ENCODE measurements around the gene PRTG. TPM values are rescaled to one million over a fixed set of nuclear protein-coding genes. Genes with fewer than 3 reads are reported as not detected.
"Not testable (repeated sequence)": the region's sequence is repeated elsewhere in the genome, so short reads cannot be mapped to it uniquely, and the experiment has no call there.

PRTG gene
- total and polyA plus RNA-seq, 7 experiments from 2014 or later, result not detected

DNA sequence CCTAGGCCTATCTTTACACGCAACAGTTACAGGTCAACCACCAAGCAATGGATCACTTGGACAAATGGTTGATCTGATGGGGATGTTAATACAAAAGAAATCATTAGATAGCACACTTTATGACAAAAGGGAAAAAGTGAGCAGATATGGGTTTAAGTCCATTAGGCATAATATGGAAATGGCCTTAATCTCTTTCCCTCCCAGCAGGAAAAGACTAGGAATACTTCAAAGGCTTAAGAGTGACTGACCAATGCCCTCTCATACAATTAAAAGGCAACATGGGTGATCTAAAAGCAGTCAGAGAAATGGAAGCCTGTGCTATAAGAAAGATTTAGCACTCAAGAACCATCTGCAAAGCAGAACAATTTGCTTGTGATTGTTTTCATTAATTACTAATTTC is 3.3 kb downstream of the PRTG start:
- peaks cover 0 to 7% of the 10 kb centered on the region in 2 donors for H3K4me1 ChIP-seq (ENCODE audit: control insufficient read depth in 2 of 2, insufficient read depth in 2 of 2, low read length in 2 of 2)
- H3K9me3 ChIP-seq (ENCODE audit: control insufficient read depth in 2 of 3, low read length in 3 of 3), result no peaks in the 10 kb centered on the region
- POLR2A ChIA-PET, result no interaction called here
- H3K36me3 ChIP-seq (ENCODE audit: control insufficient read depth in 2 of 3, insufficient read depth in 3 of 3, low read length in 3 of 3), result no peaks in the 10 kb centered on the region
- no peaks in the 10 kb centered on the region for H3K36me3 Mint-ChIP-seq
- H3K4me3 Mint-ChIP-seq, result no peak overlapping the region
- ATAC-seq (no peak), DNase-seq (no peak)
- H3K27ac Mint-ChIP-seq, result no peak overlapping the region
- no peak overlapping the region for H3K4me3 ChIP-seq (ENCODE audit: low read length)
- H3K9me3 Mint-ChIP-seq, result no peaks in the 10 kb centered on the region
- H3K27me3 ChIP-seq (ENCODE audit: control insufficient read depth in 2 of 2, insufficient read depth in 2 of 2, low read length in 2 of 2), result peaks cover 8 to 14% of the 10 kb centered on the region in 2 donors
- peaks cover 21 to 45% (median 34%) of the 10 kb centered on the region in 5 donors for H3K27me3 Mint-ChIP-seq
- CTCF ChIA-PET, result no interaction called here
- H3K4me1 Mint-ChIP-seq, result peaks cover 0 to 5% (median 5%) of the 10 kb centered on the region in 7 donors
- intact Hi-C loops (cut with micrococcal nuclease), result loop anchor here in 1 of 2 donors (10.0 kb wide), 1 partner anchor 75 kb away; no protein-coding TSS in a partner anchor
- no peak overlapping the region for H3K27ac ChIP-seq (ENCODE audit: low read depth, low read length)

DNA sequence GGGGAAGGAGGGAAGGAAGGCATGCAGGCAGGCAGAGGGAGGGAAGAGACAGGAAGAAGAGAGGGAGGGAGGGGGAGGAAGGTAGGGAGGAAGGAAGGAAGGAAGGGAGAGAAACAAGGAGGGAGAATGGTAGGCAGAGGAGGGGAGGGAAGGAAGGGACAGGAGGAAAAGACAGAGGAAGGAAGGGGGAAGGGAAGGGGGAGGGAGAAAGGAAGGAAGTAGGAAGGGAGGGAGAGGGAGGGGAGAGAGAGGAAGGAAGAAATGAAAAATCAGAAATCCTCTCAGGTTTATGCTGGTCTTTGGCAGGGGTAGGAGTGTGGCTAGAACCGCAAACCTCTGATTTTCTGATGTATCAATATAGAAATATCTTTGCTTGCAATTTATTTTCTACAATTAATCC is 4.2 kb downstream of the PRTG start:
- H3K4me3 Mint-ChIP-seq, result no peak overlapping the region
- intact Hi-C loops (cut with micrococcal nuclease), result no loop called here
- ATAC-seq (no peak), DNase-seq (no peak)
- no peaks in the 10 kb centered on the region for H3K9me3 ChIP-seq (ENCODE audit: control insufficient read depth in 2 of 3, low read length in 3 of 3)
- peak overlapping the region in 1 of 9 donors; percentile 15 for H3K27ac Mint-ChIP-seq
- no peak overlapping the region for H3K27ac ChIP-seq (ENCODE audit: low read depth, low read length)
- H3K36me3 ChIP-seq (ENCODE audit: control insufficient read depth in 2 of 3, insufficient read depth in 3 of 3, low read length in 3 of 3), result no peaks in the 10 kb centered on the region
- peaks cover 7 to 8% of the 10 kb centered on the region in 2 donors for H3K27me3 ChIP-seq (ENCODE audit: control insufficient read depth in 2 of 2, insufficient read depth in 2 of 2, low read length in 2 of 2)
- no peaks in the 10 kb centered on the region for H3K36me3 Mint-ChIP-seq
- H3K4me1 Mint-ChIP-seq, result peaks cover 0 to 5% (median 3%) of the 10 kb centered on the region in 7 donors
- H3K4me3 ChIP-seq (ENCODE audit: low read length), result no peak overlapping the region
- CTCF ChIA-PET, result no interaction called here
- H3K27me3 Mint-ChIP-seq, result peaks cover 16 to 42% (median 30%) of the 10 kb centered on the region in 5 donors
- peaks cover 0 to under 1% (median 0%) of the 10 kb centered on the region in 11 donors for H3K9me3 Mint-ChIP-seq
- POLR2A ChIA-PET, result no interaction called here
- peaks cover 0 to 7% of the 10 kb centered on the region in 2 donors for H3K4me1 ChIP-seq (ENCODE audit: control insufficient read depth in 2 of 2, insufficient read depth in 2 of 2, low read length in 2 of 2)

DNA sequence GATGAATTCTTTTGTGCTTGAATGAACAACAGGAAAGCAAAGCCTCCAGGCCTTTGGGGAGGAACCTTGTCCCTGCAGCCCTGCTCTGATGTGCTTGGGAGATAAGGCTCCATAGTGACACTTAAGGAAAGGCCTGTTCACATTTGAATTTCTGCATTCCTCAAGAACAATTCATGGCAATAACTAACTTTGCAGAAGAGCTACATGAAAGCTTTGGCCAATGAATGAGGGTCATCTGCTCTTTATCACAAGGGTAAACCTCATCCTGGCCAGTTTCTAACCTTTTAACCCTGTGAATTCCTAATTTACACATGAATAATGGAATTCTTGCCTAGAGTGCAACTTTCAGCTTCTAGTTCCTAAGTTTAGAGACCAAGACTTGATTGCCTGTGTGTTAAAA is 5.6 kb downstream of the PRTG start:
- Mint-ChIP-seq H3K4me1 (no peaks in the 10 kb centered on the region), H3K4me3 (no peak overlapping the region), H3K36me3 (no peaks in the 10 kb centered on the region), H3K27me3 (peaks cover 18 to 40% (median 27%) of the 10 kb centered on the region in 5 donors), H3K9me3 (peaks cover 0 to 1% (median 0%) of the 10 kb centered on the region in 11 donors), H3K27ac (no peak overlapping the region)
- Histone ChIP-seq H3K27me3 (ENCODE audit: control insufficient read depth in 2 of 2, insufficient read depth in 2 of 2, low read length in 2 of 2) (peaks cover 7 to 8% of the 10 kb centered on the region in 2 donors), H3K4me3 (ENCODE audit: low read length) (no peak overlapping the region), H3K9me3 (ENCODE audit: control insufficient read depth in 2 of 3, low read length in 3 of 3) (no peaks in the 10 kb centered on the region), H3K4me1 (ENCODE audit: control insufficient read depth in 2 of 2, insufficient read depth in 2 of 2, low read length in 2 of 2) (peaks cover 0 to 7% of the 10 kb centered on the region in 2 donors), H3K27ac (ENCODE audit: low read depth, low read length) (no peak overlapping the region), H3K36me3 (ENCODE audit: control insufficient read depth in 2 of 3, insufficient read depth in 3 of 3, low read length in 3 of 3) (no peaks in the 10 kb centered on the region)
- intact Hi-C loops (cut with micrococcal nuclease), result no loop called here
- no peak for DNase-seq
- POLR2A ChIA-PET, result no interaction called here
- ATAC-seq, result no peak
- CTCF ChIA-PET, result no interaction called here

DNA sequence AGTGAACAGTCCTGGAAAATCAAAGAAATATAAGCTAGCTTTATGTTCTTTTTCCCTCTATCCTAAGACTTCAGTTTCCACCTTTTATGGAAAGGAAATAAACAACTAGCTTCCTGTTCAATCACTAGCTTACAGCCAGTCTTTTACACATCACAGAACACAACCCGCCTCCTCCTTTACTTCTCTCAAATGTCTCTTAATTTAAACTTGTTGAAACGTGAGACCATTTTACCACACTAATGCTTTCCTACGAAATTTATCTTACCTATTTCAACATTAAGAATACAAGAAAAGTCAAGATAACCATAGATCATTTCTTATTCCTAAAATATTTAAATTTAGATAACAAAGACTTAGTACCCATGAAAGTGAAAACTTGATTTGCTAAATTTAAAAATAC is 6.2 kb downstream of the PRTG start:
- no peaks in the 10 kb centered on the region for H3K9me3 ChIP-seq (ENCODE audit: control insufficient read depth in 2 of 3, low read length in 3 of 3)
- peaks cover 0 to 1% (median 0%) of the 10 kb centered on the region in 11 donors for H3K9me3 Mint-ChIP-seq
- DNase-seq (no peak), ATAC-seq (no peak)
- no peak overlapping the region for H3K27ac Mint-ChIP-seq
- H3K27ac ChIP-seq (ENCODE audit: low read depth, low read length), result no peak overlapping the region
- no peaks in the 10 kb centered on the region for H3K36me3 Mint-ChIP-seq
- peaks cover 23 to 40% (median 27%) of the 10 kb centered on the region in 5 donors for H3K27me3 Mint-ChIP-seq
- ChIA-PET CTCF (no interaction called here), POLR2A (no interaction called here)
- H3K36me3 ChIP-seq (ENCODE audit: control insufficient read depth in 2 of 3, insufficient read depth in 3 of 3, low read length in 3 of 3), result no peaks in the 10 kb centered on the region
- intact Hi-C loops (cut with micrococcal nuclease), result no loop called here
- peaks cover 2 to 8% of the 10 kb centered on the region in 2 donors for H3K27me3 ChIP-seq (ENCODE audit: control insufficient read depth in 2 of 2, insufficient read depth in 2 of 2, low read length in 2 of 2)
- no peaks in the 10 kb centered on the region for H3K4me1 Mint-ChIP-seq
- H3K4me3 Mint-ChIP-seq, result no peak overlapping the region
- H3K4me1 ChIP-seq (ENCODE audit: control insufficient read depth in 2 of 2, insufficient read depth in 2 of 2, low read length in 2 of 2), result peaks cover 0 to under 1% of the 10 kb centered on the region in 2 donors
- H3K4me3 ChIP-seq (ENCODE audit: low read length), result no peak overlapping the region

DNA sequence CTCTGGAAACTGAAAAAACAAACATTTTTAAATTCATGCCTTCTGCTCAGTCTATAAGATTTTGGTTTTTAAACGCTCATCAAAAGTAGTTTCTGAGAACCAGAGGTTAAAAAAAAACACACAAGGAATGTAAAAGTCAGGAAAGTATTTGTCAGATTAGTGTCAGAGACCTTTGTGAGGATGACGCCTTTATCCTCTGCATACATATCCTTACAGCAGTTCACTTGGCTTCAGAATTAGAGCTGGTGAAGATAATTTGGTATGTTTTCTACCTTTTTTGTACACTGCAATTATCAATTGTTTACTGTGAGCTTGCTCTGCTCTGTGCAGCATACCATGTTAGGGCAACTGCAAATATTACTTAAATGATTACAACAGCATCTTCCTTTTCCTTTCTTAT is 8.3 kb downstream of the PRTG start:
- Histone ChIP-seq H3K27me3 (ENCODE audit: control insufficient read depth in 2 of 2, insufficient read depth in 2 of 2, low read length in 2 of 2) (peaks cover 0 to under 1% of the 10 kb centered on the region in 2 donors), H3K4me3 (ENCODE audit: low read length) (no peak overlapping the region), H3K9me3 (ENCODE audit: control insufficient read depth in 2 of 3, low read length in 3 of 3) (no peaks in the 10 kb centered on the region), H3K4me1 (ENCODE audit: control insufficient read depth in 2 of 2, insufficient read depth in 2 of 2, low read length in 2 of 2) (no peaks in the 10 kb centered on the region), H3K36me3 (ENCODE audit: control insufficient read depth in 2 of 3, insufficient read depth in 3 of 3, low read length in 3 of 3) (no peaks in the 10 kb centered on the region), H3K27ac (ENCODE audit: low read depth, low read length) (no peak overlapping the region)
- Mint-ChIP-seq H3K4me1 (no peaks in the 10 kb centered on the region), H3K4me3 (no peak overlapping the region), H3K27ac (no peak overlapping the region), H3K36me3 (no peaks in the 10 kb centered on the region), H3K27me3 (peaks cover 27 to 45% (median 32%) of the 10 kb centered on the region in 5 donors), H3K9me3 (peaks cover 0 to 1% (median 0%) of the 10 kb centered on the region in 11 donors)
- ATAC-seq (no peak), DNase-seq (no peak)
- intact Hi-C loops (cut with micrococcal nuclease), result no loop called here
- ChIA-PET CTCF (no interaction called here), POLR2A (no interaction called here)

DNA sequence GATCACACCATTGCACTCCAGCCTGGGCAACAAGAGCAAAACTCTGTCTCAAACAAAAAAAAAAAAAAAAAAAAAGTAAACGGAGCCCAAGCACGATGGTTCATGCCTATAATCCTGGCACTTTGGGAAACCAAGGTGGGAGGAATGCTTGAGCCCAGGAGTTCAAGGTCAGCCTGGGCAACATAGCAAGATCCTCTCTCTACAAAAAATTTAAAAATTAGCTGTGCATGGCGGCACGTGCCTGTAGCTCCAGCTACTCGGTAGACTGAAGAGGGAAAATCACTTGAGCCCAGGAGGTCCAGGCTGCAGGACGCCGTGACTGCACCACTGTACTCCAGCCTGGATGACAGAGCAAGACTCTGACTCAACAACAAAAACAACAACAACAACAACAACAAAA is 9.5 kb downstream of the PRTG start:
- peaks cover 27 to 41% (median 32%) of the 10 kb centered on the region in 5 donors for H3K27me3 Mint-ChIP-seq
- H3K4me3 ChIP-seq (ENCODE audit: low read length); H3K36me3 Mint-ChIP-seq; H3K27me3 ChIP-seq (ENCODE audit: control insufficient read depth in 2 of 2, insufficient read depth in 2 of 2, low read length in 2 of 2); H3K27ac ChIP-seq (ENCODE audit: low read depth, low read length); CTCF ChIA-PET; H3K4me1 ChIP-seq (ENCODE audit: control insufficient read depth in 2 of 2, insufficient read depth in 2 of 2, low read length in 2 of 2); H3K27ac Mint-ChIP-seq; POLR2A ChIA-PET; H3K4me3 Mint-ChIP-seq; H3K9me3 ChIP-seq (ENCODE audit: control insufficient read depth in 2 of 3, low read length in 3 of 3); ATAC-seq; H3K36me3 ChIP-seq (ENCODE audit: control insufficient read depth in 2 of 3, insufficient read depth in 3 of 3, low read length in 3 of 3); DNase-seq; H3K4me1 Mint-ChIP-seq; intact Hi-C loops (cut with micrococcal nuclease); H3K9me3 Mint-ChIP-seq: not testable (repeated sequence)

DNA sequence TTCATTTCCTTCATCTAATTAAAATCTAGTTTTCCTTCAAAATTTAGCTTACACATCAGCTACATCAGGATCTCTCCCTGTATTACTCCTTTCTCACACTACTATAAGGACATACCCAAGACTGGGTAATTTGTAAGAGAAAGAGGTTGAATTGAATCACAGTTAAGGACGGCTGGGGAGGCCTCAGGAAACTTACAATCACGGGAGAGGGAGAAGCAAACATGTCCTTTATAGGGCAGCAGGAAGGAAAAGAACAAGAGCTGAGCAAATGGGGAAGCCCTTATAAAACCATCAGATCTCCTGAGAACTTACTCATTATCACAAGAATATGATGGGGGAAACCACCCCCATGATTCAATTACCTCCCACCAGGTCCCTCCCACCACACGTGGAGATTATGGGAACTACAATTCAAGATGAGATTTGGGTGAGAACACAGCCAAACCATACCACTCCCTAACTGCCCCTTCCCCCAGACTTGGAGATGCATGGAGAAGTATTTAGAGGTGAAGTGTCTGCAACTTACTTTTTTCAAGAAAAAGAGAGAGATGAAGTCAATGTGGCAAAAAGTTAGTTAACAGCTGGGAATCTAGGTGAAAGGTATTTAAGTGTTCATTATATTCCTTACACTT is 21.3 kb downstream of the PRTG start:
- Histone ChIP-seq H3K36me3 (ENCODE audit: control insufficient read depth in 2 of 3, insufficient read depth in 3 of 3, low read length in 3 of 3) (no peaks in the 10 kb centered on the region), H3K4me3 (ENCODE audit: low read length) (no peak overlapping the region), H3K9me3 (ENCODE audit: control insufficient read depth in 2 of 3, low read length in 3 of 3) (peaks cover 0 to 3% (median 0%) of the 10 kb centered on the region in 3 experiments), H3K4me1 (ENCODE audit: control insufficient read depth in 2 of 2, insufficient read depth in 2 of 2, low read length in 2 of 2) (no peaks in the 10 kb centered on the region), H3K27ac (ENCODE audit: low read depth, low read length) (no peak overlapping the region), H3K27me3 (ENCODE audit: control insufficient read depth in 2 of 2, insufficient read depth in 2 of 2, low read length in 2 of 2) (peaks cover 0 to 4% of the 10 kb centered on the region in 2 donors)
- intact Hi-C loops (cut with micrococcal nuclease), result no loop called here
- no peak overlapping the region for H3K27ac Mint-ChIP-seq
- ChIA-PET CTCF (no interaction called here), POLR2A (no interaction called here)
- H3K4me3 Mint-ChIP-seq, result no peak overlapping the region
- H3K27me3 Mint-ChIP-seq, result peaks cover 25 to 46% (median 38%) of the 10 kb centered on the region in 5 donors
- DNase-seq (no peak), ATAC-seq (no peak)
- H3K9me3 Mint-ChIP-seq, result peaks cover 0 to 18% (median 0%) of the 10 kb centered on the region in 11 donors
- peaks cover 0 to 4% (median 0%) of the 10 kb centered on the region in 5 donors for H3K36me3 Mint-ChIP-seq
- H3K4me1 Mint-ChIP-seq, result no peaks in the 10 kb centered on the region
